Hematopoietic multipotent progenitor cell treated with erythropoietin and hydrocortisone succinate and interleukin-3 and kit ligand, for 8 days (in vitro differentiated cells): ENCODE results near the gene NUP107.
A peak's percentile ranks its signal among the peaks of the same experiment; 100 is the strongest.

Experiments used
- DNase-seq: peaks from one replicate; pipeline ENCODE4 v3.0.0-alpha.2; 2015

Gene NUP107

DNA sequence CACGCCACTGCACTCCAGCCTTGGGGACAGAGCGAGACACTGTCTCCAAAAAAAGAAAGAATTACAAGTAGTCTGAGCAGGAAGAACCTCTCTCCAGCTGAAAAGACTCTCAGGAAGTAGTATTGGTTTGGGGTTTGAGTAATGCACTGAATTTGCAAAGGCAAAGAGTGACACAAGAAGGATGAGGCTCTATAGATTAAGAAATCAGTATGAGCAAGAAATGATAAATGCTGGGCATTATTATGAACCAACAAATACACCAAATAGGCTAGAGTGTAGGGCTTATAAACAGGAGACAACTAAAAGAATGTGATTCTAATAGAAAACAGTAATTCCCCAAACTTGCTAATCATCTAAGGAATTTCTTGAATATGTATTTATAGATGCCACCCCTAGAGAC is 56.6 kb downstream of the NUP107 start:
- DNase-seq, result no peak

DNA sequence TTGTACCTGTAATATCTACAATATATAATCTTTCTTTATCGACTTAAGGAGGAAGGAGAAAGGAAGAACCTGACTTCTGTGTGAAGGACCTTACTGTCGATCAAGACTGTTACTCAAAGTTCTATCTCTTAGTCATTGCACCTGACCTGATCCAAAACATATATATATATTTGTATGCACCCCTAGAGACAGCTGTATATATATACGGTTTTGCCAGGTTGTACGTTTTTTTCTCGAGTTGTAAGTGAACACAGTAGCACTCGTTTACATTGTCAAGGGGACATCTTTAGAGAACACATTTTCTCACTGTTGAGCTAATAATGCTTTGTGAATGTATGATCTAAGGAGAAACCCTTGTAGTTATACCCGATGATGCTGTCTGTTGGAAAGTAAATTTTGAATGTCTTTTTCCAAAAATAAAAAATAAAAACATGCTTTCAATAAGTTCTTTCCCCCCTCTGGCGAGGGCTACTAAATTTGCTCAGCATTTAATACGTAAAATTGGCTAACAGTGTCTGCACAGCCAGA is 58.7 kb downstream of the NUP107 start:
- no peak for DNase-seq

DNA sequence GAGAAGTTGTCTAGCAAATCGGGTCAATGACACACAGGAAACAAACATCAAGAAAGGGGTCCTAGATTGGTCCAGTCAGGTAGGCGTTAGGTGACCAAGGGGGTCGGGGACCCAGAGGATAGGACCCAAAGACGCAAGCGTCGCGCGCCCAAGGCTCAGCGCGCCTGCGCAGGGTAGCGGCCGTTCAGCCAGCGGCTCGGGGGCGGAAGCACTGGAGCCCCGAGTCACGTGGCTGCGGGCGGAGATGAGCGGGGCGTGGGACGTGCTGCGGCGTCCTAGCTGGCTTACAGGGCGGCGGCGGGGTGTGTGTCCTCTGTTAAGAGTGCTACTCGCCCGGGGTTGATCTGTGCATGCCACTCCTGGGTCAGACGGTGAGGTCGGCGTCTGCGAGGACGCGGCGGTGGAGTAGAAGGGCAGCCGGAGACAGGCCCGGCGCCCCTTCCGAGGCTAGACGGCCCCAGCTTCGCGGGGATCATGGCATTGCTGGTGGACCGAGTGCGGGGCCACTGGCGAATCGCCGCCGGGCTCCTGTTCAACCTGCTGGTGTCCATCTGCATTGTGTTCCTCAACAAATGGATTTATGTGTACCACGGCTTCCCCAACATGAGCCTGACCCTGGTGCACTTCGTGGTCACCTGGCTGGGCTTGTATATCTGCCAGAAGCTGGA is 59.3 kb downstream of the NUP107 start, which contains the start of gene SLC35E3:
Gene SLC35E3 (plus strand): TSS at position 273 of the 668 bp plus-strand sequence. CDS start 202 bp downstream, at position 475.
- peak; percentile 96 for DNase-seq

DNA sequence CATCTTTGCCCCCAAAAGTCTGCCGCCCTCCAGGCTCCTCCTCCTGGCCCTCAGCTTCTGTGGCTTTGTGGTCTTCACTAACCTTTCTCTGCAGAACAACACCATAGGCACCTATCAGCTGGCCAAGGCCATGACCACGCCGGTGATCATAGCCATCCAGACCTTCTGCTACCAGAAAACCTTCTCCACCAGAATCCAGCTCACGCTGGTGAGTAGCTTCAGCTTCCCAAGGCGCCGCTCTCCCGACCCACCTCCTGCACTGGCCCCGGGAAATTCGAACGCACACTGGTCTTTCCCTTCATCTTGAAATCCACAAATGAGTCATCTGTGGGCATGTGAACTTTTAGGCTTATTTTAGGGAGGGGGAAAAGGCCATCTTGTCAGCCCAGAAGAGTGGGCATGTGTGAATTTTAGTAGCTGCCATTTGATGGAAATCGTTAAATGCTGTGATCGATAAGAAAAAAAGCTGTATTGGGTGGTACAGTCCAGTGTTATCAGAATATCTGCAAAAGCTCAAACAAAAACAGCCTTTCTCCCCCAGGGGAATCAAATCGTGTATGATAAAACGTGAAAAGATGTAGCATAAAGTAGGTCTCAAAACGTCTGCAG is 59.9 kb downstream of the NUP107 start:
- peak; percentile 63 for DNase-seq

DNA sequence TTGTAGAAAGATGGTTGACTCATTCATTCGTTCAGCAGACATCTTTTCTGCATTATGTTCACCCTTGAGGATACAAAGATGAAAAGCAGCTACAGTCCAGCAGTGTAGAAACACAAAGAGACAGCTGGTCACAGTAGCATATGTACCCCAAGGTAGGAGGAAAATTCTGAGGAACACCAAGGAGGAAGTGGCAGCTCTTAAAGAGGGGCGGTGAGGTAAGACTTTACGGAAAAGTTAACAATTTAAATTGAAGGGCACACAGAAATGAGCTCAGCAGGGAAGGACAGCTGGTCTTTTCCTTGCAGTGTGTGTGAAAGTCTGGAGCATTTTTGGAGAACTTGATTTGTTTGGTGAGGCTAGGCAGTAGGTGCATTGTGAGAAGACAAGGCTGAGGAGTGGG is 62.7 kb downstream of the NUP107 start:
- no peak for DNase-seq

DNA sequence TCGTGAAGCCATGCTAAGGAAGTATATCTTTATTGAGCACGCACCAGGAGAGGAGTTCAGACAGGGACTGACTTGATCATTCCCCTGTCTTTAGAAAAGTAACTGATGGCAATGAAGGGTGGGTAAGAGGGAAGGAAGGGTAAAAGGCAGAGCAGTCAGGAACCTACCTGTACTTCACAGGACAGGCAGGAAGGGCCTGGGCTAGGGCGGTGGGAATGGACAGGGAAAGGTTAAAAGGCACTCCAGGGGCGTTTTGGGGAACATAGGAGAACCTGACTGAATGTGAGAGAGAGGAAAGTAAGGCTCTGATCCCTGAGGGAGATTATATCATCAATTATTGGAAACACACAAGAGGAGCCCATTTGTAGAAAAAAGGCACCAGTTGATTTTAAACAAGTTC is 63.1 kb downstream of the NUP107 start:
- no peak for DNase-seq

DNA sequence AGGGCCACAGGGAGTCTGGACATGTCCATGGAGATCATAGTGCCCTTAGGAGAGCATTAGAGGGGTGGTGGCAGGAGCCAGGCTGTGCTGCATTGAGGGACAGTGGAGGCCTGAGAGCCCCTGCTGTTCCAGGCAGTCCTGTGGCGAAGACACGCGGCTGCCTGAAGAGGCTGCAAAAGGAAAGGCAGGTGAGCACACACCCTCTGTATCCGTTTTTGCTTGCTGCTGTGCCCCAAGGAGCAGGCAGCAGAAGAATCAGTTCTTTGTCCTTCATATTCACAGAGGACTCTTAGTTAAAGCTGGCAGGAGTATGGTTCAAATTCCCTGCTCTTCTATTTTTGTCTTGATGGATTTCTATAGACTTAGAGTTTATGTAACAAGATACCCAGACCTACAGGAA is 63.7 kb downstream of the NUP107 start:
- DNase-seq, result no peak

DNA sequence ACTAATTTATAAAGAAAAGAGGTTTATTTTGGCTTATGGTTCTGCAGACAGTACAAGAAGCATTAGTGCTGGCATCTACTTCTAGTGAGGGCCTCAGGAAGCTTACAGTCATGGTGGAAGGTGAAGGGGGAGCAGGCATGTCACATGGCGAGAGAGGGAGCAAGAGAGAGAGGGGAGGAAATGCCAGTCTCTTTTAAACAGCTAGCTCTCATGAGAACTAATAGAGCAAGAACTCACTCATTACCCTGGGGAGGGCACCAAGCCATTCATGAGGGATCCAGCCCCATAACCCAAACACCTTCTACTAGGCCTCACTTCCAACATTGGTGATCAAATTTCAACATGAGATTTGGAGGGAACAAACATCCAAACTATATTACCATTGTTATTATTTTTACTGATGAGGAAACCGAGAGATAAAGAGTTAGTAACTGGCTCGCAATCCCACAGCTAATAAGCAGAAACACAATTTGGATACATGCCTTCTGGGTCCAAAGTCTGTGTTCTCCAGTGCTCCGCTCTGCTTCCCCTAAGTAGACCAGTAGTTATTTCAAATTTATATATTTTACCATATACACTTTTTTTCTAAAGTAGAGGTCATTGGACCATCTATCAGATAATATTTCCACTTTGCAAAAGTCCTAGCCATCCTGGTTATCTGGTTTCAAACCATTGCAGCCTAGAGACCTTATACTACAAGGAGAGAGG is 68.9 kb downstream of the NUP107 start:
- DNase-seq, result no peak

DNA sequence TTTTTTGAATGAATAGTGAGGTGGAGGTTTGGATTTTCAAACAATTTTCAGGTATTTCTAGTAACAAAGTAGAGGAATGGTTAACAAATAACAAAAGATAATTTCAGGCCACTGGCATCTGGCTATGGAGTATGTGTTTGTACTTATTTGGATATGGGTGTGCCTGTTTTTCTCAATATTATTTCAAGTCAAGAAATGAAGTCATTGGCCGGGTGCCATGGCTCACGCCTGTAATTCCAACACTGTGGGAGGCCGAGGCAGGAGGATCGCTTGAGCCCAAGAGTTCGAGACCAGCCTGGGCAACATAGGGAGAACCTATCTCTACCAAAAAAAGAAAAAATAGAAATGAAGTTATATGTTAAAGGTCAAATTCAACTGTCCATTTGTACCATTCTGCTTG is 73.1 kb downstream of the NUP107 start:
- DNase-seq, result no peak

DNA sequence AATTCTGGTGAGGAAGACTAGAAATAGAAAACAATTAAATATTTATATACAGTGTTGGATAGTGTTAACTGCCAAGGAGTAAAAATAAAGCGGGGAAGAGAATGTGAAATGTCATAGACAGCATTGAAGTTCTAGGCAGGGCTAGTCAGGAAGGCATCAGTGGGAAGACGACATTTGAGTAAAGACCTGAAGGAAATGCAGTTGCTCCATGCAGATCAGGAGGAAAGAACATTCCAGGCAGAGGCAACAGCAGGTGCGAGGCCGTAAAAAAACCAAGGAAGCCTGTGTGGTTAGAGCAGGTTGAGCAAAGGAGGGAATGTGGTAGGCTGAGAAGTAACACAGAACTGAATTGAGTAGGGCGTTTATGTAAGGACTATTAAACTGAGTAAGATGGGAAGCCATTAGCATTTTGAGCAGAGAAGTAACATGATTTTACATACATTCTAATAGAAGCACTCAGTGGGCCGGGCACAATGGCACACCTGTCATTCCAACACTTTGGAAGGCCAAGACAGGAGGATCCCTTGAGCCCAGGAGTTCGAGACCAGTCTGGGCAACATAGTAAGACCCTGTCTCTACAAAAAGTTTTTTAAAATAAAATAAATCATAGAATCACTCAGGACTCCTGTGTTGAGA is 74.1 kb downstream of the NUP107 start:
- DNase-seq, result no peak

DNA sequence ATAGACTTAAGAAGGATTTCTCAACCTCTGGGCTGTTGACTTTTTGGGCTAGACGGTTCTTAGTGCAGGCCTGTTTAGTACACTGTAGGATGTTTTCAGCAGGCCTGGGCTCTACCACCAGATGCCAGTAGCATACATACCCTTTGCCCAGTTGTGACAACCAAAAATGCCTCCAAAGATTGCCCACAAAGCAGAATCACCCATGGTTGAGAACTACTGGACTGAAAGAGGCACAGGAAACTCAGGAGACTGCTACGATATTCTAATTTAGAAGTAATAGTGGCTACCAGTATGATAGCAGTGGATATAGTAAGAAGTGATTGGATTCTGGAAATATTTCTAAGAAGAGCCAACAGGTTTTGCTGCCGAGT is 74.6 kb downstream of the NUP107 start:
- DNase-seq, result no peak

DNA sequence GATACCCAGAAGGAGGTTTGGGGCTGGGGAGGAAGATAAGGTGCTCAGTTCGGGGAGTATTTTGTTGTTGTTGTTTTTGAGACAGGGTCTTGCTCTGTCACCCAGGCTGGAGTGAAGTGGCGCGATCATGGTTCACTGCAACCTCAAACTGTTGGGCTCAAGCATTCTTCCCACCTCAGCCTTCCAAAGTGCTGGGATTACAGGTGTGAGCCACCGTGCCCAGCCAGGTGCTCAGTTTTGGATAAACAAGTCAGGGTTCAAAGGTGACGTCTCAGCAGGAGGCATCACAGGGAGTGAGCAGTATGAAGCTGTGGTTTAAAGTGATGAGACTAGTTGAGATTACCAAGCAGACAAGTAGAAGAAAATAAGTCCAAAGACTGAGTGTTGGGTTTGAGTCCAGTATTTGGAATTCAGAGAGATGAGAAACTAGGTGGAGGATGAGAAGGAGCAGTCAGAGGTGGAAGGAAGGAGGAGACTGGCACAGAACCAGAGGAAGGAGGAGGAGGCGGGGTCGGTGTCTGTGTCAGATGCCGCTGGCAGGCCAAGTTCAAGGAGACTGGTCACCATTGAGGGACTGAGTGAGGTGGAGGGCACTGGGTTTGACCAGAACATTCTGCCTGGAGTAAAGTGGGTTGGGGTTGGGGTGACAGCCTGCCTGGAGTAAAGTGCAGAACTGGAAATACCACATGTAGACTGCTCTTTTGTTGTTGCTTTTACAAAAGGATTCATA is 75.3 kb downstream of the NUP107 start:
- no peak for DNase-seq

DNA sequence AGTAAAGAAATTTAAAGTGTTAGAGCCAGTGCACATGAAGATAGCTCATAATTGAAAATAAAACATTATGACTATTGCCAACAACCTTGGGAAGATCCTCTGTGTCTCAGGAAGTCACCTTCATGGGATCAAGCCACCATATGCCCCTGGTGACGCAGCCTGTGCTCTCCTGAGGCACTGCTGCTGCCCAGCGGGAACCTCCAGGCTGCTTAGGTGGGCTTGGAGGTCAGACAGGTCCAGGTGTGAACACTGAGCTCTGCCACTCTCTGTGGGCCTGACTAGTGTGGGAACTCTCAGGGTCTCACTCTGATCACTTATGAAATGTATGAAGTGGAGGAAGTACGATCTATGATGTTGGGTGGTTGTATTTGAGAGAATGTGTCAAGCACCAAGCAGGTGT is 75.9 kb downstream of the NUP107 start:
- no peak for DNase-seq

DNA sequence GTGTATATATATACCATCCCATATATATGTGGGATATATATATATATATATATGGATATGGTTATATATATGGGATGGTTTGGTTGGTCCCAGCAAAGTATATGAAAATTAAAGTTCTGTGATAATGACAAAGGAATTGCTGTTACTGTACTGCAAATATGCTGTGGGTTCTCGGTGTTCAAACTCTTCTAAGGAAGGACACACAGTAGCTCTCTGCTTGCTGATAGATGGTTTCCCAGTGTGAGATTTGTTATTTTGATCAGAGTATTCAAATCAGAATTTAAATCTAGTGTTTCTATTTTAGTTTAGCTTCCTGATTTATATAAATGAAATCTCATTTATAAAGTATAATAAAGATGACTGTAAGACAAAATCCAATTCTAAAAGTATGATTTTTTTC is 78.9 kb downstream of the NUP107 start:
- no peak for DNase-seq

DNA sequence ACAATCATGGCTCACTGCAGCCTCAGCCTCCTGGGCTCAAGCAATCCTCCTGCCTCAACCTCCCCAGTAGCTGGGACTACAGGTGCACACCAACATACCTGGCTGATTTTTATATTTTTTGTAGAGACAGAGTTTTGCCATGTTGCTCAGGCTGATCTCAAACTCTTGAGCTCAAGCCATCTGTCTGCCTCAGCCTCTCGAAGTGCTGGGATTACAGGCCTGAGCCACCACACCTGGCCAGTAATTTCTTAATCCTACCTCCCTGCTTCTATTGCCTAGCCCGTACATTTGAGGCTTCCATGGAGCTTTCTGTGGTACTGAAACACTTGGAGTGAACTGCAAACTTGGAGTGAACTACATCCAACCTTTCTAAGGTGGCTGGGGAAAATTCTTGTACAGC is 79.9 kb downstream of the NUP107 start:
- no peak for DNase-seq

DNA sequence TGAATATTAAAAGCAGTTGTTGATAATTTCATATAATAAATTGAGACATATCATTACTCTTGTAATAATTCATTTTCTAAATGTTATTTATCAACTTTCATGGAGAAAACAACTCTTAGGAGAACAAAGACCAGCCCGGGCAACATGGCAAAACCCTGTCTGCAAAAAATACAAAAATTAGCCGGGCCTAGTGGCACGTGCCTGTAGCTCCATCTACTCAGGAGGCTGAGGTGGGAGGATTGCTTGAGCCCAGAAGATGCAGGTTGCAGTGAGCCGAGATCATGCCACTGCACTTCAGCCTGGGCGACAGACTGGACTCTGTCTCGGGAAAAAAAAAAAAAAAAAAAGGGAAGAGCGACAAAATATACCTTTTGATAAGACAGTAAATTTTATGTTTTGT is 80.4 kb downstream of the NUP107 start:
- no peak for DNase-seq

DNA sequence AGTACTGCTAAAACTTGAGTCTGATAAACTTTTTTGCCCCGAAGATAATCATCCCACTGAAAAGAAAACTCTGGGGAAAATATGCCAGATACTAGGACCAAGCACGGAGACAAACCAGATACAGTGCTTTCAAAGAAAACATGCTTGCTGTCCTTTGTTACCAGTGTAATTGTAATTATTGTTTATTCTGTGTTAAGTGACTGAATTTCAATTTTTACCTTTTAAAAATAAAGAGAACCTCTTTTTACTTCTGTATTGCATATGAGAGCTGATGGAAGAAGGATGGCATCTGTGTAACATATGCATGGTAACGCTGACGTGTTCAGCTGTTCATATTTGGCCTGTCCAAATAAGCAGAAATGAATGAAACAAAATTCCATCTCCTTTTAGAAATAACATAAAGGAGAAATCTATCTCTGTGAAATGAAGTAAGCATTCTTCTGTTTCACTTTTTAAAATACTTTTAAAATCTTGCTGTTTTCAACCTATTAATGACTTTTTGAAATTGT is 81.7 kb downstream of the NUP107 start:
- DNase-seq, result no peak

DNA sequence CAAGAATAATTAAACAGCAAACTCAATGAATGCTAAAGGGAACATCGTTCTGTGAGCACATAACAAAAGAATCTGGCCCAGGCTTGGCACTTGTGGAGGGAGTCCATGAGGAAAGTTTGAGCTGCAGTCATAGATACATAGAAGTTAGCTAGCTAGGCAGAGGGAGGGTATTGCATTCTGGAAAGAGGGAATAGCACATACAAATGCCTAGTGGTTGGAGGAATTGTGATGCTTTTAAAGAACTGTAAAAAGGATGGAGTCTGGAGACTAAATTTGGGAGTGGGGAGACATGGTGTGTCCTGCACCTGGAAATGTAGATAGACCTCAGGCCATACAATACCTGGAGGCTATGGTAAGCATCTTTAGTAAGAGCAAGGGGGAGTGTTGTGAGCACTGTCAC is 83.2 kb downstream of the NUP107 start:
- no peak for DNase-seq

DNA sequence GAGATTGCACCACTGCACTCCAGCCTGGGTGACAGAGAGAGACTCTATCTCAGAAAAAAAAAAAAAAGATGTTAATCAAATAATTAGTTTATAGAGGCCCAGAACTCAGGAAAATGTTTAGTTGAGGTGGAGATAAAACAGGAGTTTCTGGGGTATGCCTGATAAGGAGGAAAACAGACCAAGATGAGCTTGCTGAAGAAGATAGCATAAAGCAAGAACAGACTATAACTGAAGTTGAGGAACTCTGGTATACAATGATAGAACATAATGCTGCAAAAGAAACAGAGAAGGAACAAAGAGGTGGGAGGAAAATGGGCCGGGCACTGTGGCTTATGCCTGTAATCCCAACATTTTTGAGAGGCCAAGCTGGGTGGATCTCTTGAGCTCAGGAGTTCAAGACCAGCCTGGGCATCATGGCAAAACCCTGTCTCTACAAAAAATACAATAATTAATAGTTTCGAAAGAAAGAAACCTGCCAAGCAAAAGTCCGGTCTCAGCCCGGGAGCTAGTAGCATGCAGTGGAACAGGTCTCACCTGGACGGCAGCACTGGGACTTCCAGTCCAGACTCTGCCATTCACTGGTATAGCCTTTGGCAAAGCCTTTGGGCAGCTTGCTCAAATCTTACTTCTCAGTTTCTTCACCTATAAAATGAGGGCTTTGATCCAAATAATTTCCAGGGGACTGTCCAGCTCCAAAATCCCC is 84.6 kb downstream of the NUP107 start:
- DNase-seq, result peak; percentile 89

DNA sequence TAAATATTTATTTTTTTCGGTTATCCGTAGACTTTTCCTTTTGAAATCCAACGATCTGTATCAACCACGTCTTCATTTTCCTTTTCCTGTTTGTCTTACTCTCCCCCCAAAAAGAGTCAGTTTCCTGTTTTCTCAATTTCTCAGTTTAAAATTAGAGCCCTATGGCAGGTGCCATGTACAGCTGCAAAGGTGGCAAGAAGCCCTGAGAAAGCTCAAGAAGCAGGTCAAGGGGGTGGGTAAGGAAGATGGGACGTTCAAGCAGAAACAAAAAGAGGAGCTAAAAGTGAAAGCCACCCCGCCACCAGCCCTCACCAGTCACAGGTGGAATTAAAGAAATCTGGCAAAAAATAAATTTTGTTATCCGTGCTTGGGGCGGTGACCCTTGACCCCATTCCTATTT is 85.9 kb downstream of the NUP107 start:
- DNase-seq, result no peak

DNA sequence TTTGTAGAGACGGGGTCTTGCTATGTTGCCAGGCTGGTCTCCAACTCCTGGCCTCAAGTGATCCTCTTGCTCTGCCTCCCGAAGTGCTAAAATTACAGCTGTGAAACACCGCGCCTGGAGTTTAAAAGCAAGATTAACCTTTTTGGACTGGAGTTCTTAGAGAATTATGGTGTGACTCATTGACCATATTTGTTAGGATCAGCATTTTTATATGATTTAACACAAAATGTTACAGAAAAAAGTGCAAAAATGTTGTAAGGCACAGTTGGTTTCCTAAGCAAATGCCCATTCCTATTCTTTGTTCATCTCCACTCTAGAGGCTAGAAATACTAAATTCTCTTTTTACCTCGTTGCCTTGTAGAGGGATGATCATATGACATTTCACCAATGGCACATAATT is 86.8 kb downstream of the NUP107 start:
- no peak for DNase-seq

DNA sequence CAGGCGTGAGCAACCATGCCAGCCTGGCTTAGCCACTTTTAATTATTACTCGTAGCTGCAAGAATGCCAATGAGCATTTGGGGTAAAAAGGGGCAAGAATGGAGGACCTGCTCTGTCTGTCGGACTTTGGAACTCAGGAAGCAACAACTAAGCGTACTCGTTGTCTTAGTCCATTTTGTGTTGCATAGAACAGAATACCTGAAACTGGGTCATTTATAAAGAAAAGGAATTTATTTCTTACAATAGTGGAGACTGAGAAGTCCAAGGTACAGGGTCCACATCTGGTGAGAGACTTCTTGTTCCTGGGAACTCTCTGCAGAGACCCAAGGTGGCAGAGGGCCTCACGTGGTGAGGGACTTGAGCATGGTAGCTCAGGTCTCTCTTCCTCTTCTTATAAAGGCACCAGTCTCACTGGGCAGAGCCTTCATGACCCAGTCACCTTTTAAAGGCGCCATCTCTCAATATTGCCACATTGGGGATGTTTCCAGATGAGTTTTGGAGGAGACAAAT is 88.4 kb downstream of the NUP107 start:
- DNase-seq, result no peak
